ENCODE measurements around the gene LYPD5. TPM values are rescaled to one million over a fixed set of nuclear protein-coding genes. Genes with fewer than 3 reads are reported as not detected.

Gene LYPD5
- total RNA-seq, 1 experiment from 2014 or later, result 0.87 TPM

DNA sequence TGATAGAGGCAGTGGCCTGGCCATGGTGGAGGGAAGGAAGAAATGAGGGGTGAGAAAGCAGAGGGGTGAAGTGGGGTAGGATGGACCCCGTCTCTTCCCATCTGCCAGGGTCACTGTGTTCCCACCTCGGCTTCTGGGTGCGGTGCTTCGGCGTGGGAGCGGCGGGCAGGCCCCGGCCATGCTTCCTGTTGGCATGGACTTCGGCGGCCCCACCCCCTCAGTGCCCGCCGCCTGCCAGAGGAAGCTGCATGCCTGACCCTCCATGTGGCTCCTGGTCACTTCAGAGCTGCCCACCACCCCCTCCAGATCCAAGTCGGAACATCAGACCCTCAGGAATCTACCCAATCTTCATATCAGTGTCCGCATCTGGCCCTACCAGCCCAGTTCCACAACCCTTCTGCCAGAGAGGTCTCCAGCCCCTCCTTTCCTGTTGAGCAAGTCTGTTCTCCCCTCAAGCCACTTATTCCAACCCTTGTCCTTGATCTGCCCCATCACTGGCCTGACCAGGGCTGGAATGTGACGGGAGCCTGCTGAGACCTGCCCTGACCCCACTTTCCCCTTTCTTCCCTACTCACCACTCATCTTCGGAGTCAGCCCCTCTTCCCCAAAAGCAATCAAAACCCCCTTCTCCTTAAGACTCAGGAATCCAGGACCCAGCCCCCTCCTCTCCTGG is 23.0 kb downstream of the LYPD5 start:
- ChIA-PET POLR2A (no interaction called here), CTCF (interaction anchor here (2.4 kb wide), 1 partner anchor 12 kb away, joined by 10 read pairs; no protein-coding TSS in a partner anchor)
- peak overlapping the region; percentile 98 for H3K27ac ChIP-seq (ENCODE audit: low read length)
- H3K4me3 ChIP-seq (ENCODE audit: low read depth in 2 of 2, low read length in 2 of 2), result peak overlapping the region; percentile 38 to 67
- TF ChIP-seq SIN3A (IDR thresholded peaks at IDR 0.05; ENCODE audit: borderline replicate concordance, insufficient read depth, low read depth, low read length), result no peak
- DNase-seq (ENCODE audit: low read depth, low spot score), result no peak
- no peaks in the 10 kb centered on the region for H3K9me3 ChIP-seq (ENCODE audit: control insufficient read depth, insufficient read depth, low read depth, low read length)
- in situ Hi-C loops (cut with HindIII; ENCODE audit: low pct_unique_long_range_greater_than_20kb, low sequenced_read_pairs) (no loop called here), intact Hi-C loops (cut with micrococcal nuclease; ENCODE audit: unreplicated experiment) (no loop called here)
- peaks cover 55% of the 10 kb centered on the region for H3K4me1 ChIP-seq (ENCODE audit: control insufficient read depth, insufficient read depth, low read length)
- BruUV-seq (replicated peaks), result TSS peak; percentile 59
- no peaks in the 10 kb centered on the region for H3K27me3 ChIP-seq (ENCODE audit: control insufficient read depth, insufficient read depth, low read length)
- H3K36me3 ChIP-seq (ENCODE audit: control insufficient read depth, insufficient read depth, low read length), result no peaks in the 10 kb centered on the region; the same call in 1 of the 2 replicates
- ATAC-seq, result no peak

DNA sequence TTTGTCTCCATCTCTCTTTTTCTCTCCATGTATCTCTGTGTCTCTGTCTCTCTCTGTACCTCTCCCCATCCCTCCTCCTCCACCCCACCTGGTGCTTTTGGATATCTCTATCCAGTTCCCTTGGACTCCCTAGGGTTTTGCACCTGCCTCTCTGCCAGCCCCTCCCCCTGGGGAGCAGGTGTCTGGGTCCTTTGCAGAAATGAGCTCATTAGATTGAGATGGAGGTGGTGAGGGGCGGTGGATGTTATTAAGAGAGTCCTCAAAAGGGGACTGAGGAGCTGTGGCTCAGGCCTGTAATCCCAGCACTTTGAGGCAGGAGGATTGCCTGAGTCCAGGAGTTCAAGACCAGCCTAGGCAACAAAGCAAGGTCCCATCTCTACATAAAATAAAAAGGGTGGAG is 23.6 kb downstream of the LYPD5 start:
- ChIA-PET POLR2A (no interaction called here), CTCF (interaction anchor here (0.7 to 2.4 kb wide), 2 partner anchors 12 to 17 kb away, joined by 3 to 10 read pairs; no protein-coding TSS in a partner anchor)
- H3K27ac ChIP-seq (ENCODE audit: low read length), result peak overlapping the region; percentile 98
- no peak for DNase-seq (ENCODE audit: low read depth, low spot score)
- H3K4me1 ChIP-seq (ENCODE audit: control insufficient read depth, insufficient read depth, low read length), result peaks cover 49% of the 10 kb centered on the region
- no peaks in the 10 kb centered on the region for H3K9me3 ChIP-seq (ENCODE audit: control insufficient read depth, insufficient read depth, low read depth, low read length)
- intact Hi-C loops (cut with micrococcal nuclease; ENCODE audit: unreplicated experiment) (no loop called here), in situ Hi-C loops (cut with HindIII; ENCODE audit: low pct_unique_long_range_greater_than_20kb, low sequenced_read_pairs) (no loop called here)
- no peaks in the 10 kb centered on the region for H3K27me3 ChIP-seq (ENCODE audit: control insufficient read depth, insufficient read depth, low read length)
- H3K36me3 ChIP-seq (ENCODE audit: control insufficient read depth, insufficient read depth, low read length), result no peaks in the 10 kb centered on the region; the same call in 1 of the 2 replicates
- TF ChIP-seq SIN3A (IDR thresholded peaks at IDR 0.05; ENCODE audit: borderline replicate concordance, insufficient read depth, low read depth, low read length) (no peak), POLR2AphosphoS5 (IDR thresholded peaks at IDR 0.05; ENCODE audit: low read depth, low read length) (no peak), TCF7L2 (IDR thresholded peaks at IDR 0.05; ENCODE audit: low read depth, low read length) (no peak)
- TF ChIP-seq, protein P1, sequence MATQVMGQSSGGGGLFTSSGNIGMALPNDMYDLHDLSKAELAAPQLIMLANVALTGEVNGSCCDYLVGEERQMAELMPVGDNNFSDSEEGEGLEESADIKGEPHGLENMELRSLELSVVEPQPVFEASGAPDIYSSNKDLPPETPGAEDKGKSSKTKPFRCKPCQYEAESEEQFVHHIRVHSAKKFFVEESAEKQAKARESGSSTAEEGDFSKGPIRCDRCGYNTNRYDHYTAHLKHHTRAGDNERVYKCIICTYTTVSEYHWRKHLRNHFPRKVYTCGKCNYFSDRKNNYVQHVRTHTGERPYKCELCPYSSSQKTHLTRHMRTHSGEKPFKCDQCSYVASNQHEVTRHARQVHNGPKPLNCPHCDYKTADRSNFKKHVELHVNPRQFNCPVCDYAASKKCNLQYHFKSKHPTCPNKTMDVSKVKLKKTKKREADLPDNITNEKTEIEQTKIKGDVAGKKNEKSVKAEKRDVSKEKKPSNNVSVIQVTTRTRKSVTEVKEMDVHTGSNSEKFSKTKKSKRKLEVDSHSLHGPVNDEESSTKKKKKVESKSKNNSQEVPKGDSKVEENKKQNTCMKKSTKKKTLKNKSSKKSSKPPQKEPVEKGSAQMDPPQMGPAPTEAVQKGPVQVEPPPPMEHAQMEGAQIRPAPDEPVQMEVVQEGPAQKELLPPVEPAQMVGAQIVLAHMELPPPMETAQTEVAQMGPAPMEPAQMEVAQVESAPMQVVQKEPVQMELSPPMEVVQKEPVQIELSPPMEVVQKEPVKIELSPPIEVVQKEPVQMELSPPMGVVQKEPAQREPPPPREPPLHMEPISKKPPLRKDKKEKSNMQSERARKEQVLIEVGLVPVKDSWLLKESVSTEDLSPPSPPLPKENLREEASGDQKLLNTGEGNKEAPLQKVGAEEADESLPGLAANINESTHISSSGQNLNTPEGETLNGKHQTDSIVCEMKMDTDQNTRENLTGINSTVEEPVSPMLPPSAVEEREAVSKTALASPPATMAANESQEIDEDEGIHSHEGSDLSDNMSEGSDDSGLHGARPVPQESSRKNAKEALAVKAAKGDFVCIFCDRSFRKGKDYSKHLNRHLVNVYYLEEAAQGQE (IDR thresholded peaks at IDR 0.05; ENCODE audit: insufficient read depth in 1 of 2, low read depth in 2 of 2, low read length in 1 of 2), result no peak
- TF ChIP-seq, protein P2, sequence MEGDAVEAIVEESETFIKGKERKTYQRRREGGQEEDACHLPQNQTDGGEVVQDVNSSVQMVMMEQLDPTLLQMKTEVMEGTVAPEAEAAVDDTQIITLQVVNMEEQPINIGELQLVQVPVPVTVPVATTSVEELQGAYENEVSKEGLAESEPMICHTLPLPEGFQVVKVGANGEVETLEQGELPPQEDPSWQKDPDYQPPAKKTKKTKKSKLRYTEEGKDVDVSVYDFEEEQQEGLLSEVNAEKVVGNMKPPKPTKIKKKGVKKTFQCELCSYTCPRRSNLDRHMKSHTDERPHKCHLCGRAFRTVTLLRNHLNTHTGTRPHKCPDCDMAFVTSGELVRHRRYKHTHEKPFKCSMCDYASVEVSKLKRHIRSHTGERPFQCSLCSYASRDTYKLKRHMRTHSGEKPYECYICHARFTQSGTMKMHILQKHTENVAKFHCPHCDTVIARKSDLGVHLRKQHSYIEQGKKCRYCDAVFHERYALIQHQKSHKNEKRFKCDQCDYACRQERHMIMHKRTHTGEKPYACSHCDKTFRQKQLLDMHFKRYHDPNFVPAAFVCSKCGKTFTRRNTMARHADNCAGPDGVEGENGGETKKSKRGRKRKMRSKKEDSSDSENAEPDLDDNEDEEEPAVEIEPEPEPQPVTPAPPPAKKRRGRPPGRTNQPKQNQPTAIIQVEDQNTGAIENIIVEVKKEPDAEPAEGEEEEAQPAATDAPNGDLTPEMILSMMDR (IDR thresholded peaks at IDR 0.05), result no peak
- peak overlapping the region in 1 of 2 experiments; percentile 67; a peak in 2 of 4 replicates for H3K4me3 ChIP-seq (ENCODE audit: low read depth in 2 of 2, low read length in 2 of 2)
- no peak for ATAC-seq
- BruUV-seq (replicated peaks), result no TSS peak

DNA sequence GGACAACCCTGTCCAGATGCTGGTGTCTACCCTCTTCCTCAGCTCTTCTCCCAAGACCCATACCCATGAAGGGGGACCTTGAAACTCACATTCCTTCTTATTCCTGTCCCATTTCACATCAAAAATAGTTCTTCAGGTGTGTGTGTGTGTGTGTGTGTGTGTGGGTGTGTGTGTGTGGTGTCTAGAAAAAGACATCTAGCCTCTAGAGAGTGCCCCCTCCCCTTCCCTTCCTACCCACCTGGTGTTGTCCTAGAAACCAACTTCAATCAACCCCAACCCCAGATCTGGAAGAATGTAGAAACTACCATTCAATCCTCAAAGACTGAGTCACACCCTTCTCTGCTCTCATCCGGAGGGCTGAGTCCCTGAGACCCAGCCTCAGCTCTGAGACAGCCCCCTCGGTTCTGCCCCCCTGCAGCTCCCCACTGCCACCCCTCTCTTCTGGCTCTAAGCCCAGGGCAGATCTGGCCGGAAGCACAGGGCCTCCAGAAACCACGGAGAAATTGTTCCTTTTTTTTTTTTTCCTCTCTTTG is 25.0 kb downstream of the LYPD5 start:
- peak overlapping the region in 1 of 2 experiments; percentile 21; a peak in 1 of 4 replicates for H3K4me3 ChIP-seq (ENCODE audit: low read depth in 2 of 2, low read length in 2 of 2)
- H3K27me3 ChIP-seq (ENCODE audit: control insufficient read depth, insufficient read depth, low read length), result no peaks in the 10 kb centered on the region
- in situ Hi-C loops (cut with HindIII; ENCODE audit: low pct_unique_long_range_greater_than_20kb, low sequenced_read_pairs) (no loop called here), intact Hi-C loops (cut with micrococcal nuclease; ENCODE audit: unreplicated experiment) (no loop called here)
- BruUV-seq (replicated peaks), result no TSS peak
- peak overlapping the region; percentile 98 for H3K27ac ChIP-seq (ENCODE audit: low read length)
- CTCF ChIA-PET, result interaction anchor here (0.9 to 2.4 kb wide), 2 partner anchors 10 to 109 kb away, joined by 7 to 10 read pairs; no protein-coding TSS in a partner anchor
- no peaks in the 10 kb centered on the region for H3K9me3 ChIP-seq (ENCODE audit: control insufficient read depth, insufficient read depth, low read depth, low read length)
- H3K36me3 ChIP-seq (ENCODE audit: control insufficient read depth, insufficient read depth, low read length), result no peaks in the 10 kb centered on the region; the same call in 1 of the 2 replicates
- peaks cover 37% of the 10 kb centered on the region for H3K4me1 ChIP-seq (ENCODE audit: control insufficient read depth, insufficient read depth, low read length)
- POLR2A ChIA-PET, result no interaction called here
- no peak for ATAC-seq
- no peak for TF ChIP-seq POLR2AphosphoS5 (IDR thresholded peaks at IDR 0.05; ENCODE audit: low read depth, low read length)
- TF ChIP-seq SIN3A (IDR thresholded peaks at IDR 0.05; ENCODE audit: borderline replicate concordance, insufficient read depth, low read depth, low read length), result no peak
- TF ChIP-seq, protein P1 (IDR thresholded peaks at IDR 0.05; ENCODE audit: insufficient read depth in 1 of 2, low read depth in 2 of 2, low read length in 1 of 2), result no peak
- TF ChIP-seq TCF7L2 (IDR thresholded peaks at IDR 0.05; ENCODE audit: low read depth, low read length), result no peak
- TF ChIP-seq, protein P2 (IDR thresholded peaks at IDR 0.05), result no peak
- DNase-seq (ENCODE audit: low read depth, low spot score), result no peak
